DMS 273 (cell line): ENCODE data around the gene GRAP2.

Source experiments
- DNase-seq: peaks from one replicate; lab custom pipeline; 2025; ENCODE audit not compliant: unreplicated experiment; lab: John Stamatoyannopoulos, UW

The GRAP2 gene

DNA sequence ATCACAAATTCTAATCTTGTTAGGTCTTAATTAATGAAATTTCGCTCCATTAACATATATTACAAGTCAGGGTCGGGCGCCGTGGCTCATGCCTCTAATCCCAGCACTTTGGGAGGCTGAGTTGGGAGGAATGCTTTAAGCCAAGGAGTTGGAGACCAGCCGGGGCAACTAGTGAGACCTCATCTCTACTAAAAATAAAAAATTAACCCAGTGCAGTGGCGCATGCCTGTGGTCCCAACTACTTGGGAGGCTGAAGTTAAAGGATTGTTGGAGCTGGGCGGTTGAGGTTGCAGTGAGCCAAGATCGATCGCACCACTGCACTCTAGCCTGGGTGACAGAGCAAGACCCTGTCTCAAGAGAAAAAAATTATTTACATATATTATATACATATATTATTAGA, 61.2 kb downstream of the GRAP2 start:
- no peak for DNase-seq

DNA sequence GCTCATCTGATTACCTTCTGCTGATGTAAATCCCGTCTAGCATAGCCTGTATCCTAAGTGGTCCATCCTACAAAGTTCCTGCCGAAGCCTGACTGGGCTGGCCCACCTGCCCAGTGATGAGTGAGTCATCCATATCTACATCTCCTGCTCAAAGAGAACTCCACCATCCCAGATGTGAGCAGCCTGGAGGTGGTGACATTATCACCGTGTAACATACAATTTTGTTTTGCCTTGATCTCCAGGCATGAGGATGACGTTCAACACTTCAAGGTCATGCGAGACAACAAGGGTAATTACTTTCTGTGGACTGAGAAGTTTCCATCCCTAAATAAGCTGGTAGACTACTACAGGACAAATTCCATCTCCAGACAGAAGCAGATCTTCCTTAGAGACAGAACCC, 64.9 kb downstream of the GRAP2 start:
- DNase-seq = no peak

GRCh38 chr22:39966470-39966869, 65.6 kb downstream of the GRAP2 start:
- no peak for DNase-seq

GRCh38 chr22:39967103-39967829, 66.4 kb downstream of the GRAP2 start:
- DNase-seq = no peak

DNA sequence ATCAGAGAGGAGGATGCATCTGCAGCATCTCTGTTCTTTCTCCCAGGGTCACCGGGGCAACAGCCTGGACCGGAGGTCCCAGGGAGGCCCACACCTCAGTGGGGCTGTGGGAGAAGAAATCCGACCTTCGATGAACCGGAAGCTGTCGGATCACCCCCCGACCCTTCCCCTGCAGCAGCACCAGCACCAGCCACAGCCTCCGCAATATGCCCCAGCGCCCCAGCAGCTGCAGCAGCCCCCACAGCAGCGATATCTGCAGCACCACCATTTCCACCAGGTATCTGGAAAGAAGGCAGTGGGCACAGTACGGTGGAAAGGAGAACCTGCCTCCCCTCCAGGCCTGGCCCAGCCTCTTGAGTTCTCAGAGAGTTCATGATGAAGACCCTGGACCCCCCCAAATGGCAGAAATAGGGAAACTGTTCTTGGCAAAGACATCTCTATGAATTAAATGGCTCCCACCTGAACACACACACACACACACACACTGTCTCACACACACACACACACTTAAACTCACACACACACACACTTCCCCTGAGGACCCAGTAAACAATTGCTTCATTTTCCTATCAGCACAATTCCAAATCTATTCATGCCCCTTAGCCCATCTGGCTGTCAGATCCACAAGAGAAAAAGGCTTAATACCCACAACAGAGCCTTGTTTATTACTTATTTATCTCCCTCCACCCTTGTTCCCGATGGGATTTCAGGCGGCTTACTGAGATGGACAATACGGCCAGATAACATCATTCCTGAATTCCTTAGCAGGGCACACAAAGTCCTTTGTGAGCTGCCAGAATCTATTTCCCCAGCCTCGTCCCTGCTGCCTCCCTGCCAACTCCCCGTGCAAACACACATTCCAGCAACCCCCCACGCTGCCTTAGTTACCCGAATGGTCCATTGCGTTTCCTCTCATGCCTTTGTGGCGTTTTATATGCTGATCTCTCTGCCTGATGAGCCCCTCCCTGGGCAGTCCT, 67.4 kb downstream of the GRAP2 start:
- DNase-seq = no peak

- DNase-seq = no peak
Measured at GRCh38 chr22:39970742-39971141, 69.9 kb downstream of the GRAP2 start.

GRCh38 chr22:39972641-39973040, 71.8 kb downstream of the GRAP2 start:
- DNase-seq = no peak

DNA sequence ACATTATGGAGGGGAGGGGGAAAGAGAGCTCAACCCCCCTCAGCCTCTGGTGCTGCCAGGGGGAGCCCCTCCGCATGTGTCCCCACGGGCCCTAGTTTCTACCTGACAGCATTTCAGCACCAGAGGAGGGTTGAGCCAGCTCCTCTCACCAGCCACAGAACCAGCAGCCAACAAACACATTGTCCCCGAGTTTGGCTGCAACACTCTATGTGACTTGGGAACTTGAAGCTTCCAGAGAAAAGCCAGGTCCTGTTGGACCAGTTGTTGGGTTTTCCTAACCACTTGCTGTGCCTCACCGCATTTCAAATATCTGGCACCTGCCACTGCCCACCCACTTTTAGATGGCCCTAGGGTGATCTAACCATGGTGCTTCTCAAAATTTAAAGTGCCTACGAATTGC, 72.8 kb downstream of the GRAP2 start:
- no peak for DNase-seq

- no peak for DNase-seq
Measured at GRCh38 chr22:39974065-39974464, 73.2 kb downstream of the GRAP2 start.

- DNase-seq = no peak
Measured at GRCh38 chr22:39979048-39979447, 78.2 kb downstream of the GRAP2 start.

DNA sequence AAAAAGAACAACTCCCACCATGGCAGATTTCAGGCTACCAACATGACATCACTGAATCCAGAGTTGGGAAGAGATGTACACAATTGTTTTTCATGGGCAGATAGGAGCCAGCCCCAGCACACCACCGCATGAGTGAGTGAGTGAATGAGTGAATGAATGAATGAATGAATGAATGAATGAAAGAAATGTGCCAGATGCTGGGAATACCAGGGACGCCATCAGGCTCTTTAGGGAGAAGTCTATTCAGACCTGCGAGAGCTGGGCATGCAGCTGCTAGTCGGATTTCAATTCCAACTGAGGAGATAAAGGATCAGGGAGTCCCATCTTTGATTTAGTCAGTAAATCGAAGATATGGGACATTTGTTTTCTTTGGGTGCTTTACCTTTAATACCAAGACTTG, 78.6 kb downstream of the GRAP2 start:
- no peak for DNase-seq

GRCh38 chr22:39980596-39980995, 79.7 kb downstream of the GRAP2 start:
- DNase-seq = peak; percentile 7

DNA sequence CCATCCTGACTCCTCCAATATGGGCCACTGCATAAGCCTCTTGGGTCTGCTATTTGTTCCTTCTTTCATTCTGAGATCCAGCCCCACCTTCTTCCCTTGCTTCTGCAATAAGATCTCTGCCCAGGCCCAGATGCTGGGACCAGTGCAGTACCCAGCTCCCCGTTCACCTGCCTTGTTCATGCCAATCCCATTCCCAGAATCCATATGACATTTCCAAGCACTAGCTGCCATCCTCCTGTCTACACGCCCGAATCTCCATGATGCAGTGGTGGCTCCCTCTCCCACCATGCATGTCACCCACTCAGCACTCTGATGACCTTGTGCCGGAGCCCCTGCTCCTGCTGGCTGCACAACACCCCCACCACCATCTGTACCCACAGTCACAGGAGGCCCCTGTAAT, 82.5 kb downstream of the GRAP2 start:
- DNase-seq = no peak

DNA sequence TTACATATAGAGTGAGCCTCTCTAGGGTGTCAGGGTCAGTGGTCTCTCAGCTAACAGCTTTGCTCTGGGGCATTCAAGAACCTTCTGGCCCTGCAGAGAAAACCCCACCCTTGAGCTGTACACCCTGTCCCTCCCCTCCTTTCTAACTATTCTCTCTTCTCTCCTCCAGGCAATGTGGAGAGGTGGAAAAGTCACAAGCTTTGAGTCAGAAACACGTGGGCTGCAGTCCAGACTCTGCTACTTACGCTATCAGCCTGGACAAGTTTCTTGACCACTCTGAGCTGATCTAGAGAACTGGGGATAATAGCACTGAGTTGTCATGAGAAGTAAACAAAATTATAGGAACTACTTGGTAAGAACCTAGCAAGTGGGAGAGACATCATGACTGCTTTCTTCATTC, 83.1 kb downstream of the GRAP2 start:
- DNase-seq = no peak

DNA sequence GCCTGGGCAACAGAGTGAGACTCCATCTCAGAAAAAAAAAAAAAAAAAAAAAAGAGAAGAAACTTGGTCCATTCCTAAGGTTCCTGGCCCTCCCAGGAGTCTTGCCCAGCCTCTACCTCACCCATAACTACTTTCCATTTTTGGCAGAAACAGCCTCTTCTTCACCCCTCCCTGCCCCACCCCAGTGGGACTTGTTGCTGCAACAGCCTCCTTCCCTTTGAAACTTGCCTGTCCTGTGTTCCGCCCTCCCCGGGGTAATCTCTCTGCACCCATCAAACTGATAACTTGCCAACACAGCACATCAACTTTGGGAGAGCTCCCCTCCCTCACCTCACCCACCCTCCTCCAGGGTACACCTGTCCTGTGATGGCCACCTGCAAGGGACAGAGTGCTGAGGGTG, 83.9 kb downstream of the GRAP2 start:
- no peak for DNase-seq

DNA sequence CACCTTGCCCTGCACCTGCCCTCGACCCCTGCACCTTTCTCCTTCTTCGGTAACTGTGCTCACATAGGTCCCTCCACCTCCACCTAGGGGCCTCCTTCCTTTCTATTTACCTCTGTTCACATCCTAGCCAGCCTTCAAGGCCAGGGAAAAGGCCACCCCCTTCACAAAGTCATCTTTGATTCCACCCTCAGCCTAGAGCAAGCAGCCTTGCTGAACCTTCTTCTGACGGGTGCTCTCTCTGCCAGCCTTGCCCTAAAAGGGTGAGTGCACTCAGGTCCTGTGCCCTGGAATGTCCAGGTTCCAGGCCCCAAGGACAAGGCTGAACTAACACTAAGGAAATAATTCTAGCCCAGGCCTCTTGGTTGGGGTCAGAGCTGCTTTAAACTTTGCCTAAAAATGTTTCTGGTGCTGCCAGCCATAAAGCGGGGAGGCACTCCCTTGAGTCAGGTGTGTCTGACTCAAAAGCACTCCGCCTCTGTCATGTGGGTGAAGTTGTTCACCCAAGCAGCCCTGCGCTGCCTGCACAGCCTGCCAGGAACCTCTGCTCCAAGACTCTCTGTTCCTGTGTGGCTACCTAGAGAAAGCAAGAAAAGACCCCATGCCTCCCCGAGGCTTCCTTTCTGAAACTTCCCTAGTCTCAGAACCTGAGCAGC, 84.6 kb downstream of the GRAP2 start:
- no peak for DNase-seq

DNA sequence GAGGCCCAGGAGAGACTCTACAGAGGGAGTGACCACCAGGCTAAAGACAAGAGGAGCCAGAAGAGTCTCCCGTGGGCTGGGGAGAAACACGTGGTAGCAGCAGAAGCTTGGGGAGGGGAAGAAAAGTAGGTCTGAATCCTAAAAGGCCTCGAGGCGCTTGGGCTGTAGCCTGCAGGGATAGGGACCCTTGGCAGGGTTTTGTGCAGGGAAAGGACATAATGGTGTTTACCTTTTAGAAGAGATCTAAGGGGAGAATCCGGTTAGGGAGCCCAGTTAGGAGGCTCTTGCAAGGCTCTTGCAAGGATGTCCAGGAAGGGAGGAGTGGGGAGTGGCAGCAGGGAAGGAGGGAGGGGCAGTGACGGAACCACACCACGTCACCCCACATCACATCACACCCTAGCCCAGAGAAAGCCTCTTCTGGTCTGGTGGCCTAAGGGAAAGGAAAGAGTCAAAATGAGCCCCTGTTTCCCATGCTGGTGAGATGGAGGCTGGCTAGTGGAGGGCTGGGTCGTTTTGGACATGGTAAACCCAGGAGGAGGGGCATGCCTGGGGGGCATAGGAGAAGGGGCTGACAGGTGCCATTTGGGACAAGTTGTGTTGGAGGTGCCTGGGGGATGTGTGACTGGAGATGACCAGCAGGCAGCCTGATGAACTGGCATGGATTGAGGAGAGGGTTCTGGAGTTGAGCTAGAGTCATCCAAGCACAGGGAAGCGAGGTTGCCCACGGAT, 87.7 kb downstream of the GRAP2 start:
- no peak for DNase-seq

GRCh38 chr22:39989633-39990032, 88.7 kb downstream of the GRAP2 start:
- DNase-seq = no peak

DNA sequence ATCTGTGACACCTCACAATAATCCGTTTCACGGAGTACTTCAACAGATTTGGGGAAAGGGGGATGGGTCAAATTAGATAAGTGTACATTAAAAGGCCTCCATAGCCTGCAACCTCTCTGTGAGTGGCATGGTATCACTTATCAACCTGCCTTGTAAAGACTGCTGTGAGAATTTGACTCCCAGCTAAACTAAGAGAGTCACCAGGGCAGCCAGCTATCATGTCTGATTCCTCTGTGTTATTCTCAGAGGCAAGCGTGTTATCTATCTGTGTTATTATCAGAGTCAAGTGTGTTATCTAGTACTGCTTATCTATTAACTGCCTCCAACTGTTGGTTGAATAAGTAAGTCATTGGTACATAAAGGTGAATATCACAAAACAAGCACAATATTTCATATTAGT, 89.8 kb downstream of the GRAP2 start:
- no peak for DNase-seq

DNA sequence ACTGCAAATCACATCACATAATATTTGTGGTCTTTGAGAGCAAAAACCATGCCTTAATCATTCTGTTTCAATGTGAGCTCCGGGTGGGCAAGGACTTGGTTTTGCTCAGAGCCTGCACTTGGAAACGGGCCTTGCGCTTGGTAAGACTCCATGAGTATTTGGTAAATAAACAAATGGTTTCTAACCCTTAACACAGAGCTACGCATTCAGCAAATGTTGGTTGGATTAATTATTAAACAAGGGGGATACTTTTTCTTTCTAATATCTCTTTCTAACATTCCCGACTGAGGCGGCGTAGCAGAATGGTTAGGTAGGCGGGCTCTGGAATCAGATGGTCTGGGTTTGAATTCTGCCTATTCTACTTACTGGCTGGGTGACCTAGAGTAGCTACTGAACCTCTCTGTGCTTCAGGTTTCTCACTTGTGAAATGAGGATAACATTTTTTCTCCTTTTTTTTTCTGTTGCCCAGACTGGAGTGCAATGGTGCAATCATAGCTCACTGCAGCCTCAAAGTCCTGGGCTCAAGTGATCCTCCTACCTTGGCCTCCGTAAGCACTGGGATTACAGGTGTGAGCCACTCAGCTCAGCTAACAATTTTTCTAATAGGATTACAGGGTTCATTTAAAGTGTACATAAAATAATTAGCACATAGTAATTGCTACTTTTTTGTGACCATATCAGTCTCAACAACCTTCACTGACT, 90.4 kb downstream of the GRAP2 start:
- no peak for DNase-seq
